Superior temporal gyrus (tissue), 1 donor: Measurements from ENCODE around the gene NUP85.
"Not testable (repeated sequence)": the region's sequence is repeated elsewhere in the genome, so short reads cannot be mapped to it uniquely, and the experiment has no call there.

Source experiments
- DNase-seq: peaks from one replicate; pipeline ENCODE4 v3.0.0-alpha.2; 2016; ENCODE audit errors: extremely low spot score

NUP85 gene

DNA sequence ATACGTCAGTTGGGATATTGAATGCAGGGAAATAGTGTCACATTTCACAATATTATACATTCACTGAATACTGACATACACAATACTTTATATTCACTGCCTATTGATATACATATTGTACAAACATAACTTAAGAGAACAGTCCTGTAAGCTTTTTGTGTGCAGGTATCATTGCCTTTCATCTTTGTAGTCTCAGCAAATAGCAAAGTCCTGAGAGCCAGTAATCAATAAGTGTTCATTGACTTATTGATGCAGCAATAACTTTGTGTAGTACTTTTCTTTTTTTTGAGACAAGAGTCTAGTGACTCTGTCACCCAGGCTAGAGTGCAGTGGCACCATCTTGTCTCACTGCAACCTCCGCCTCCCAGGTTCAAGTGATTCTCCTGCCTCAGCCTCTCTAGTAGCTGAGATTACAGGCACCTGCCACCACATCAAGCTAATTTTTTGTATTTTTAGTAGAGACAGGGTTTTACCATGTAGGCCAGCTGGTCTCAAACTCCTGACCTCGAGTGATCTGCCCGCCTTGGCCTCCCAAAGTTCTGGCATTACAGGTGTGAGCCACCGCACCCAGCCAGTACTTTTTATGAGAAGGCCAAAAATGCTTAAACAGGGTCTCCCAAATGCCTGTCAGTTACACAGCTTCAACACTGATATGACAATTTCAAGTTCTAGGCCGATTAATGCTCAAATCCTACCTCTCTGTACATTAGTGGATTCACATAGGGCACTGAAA is 5.4 kb upstream of the NUP85 start:
- DNase-seq, result no peak

DNA sequence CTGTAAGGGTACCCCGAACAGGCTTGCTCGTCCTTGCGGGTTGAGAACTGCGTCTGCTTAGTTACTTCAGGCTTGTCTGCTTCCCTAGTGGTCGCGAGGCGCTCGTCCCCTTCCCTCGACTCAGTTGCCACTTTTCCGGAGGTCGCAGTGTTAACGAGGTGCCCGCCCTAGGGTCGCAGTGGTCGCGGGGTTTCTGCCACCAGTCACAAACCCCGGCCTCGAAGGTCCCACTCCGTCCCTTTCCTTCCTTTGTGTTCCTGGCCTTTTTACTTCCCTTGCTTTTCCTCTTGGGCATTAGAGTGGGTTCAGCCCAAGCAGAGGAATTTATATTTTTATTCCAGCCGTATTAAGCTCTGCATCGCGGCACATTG is 299 bp downstream of the NUP85 start:
- no peak for DNase-seq

DNA sequence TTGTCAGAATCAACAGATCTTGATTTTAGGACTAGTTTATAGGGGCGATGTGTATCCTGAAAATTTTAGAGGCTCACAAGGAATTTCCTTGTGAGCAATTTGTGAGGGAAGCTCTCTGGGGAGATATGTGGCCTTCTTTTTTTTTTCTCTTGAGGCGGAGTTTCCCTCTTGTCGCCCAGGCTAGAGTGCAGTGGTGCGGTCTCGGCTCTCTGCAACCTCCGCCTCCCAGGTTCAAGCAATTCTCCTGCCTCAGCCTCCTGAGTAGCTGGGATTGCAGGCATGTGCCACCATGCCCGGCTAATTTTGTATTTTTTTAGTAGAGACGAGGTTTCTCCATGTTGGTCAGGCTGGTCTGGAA is 1.6 kb downstream of the NUP85 start:
- DNase-seq, result not testable (repeated sequence)

DNA sequence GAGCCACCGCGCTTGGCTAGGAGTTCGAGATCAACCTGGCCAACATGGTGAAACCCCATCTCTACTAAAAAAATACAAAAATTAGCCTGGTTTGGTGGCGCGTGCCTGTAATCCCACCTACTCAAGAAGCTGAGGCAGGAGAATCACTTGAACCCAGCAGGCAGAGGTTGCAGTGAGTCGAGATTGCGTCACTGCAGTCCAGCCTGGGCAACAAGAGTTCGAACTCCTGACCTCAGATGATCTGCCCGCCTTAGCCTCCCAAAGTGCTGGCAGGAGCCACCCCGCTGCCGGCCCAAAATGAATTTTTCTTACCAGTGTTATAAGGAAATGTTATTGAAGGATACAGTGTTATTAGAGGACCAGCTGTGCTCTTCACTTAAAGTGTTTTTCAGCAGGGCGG is 2.3 kb downstream of the NUP85 start:
- DNase-seq, result no peak

DNA sequence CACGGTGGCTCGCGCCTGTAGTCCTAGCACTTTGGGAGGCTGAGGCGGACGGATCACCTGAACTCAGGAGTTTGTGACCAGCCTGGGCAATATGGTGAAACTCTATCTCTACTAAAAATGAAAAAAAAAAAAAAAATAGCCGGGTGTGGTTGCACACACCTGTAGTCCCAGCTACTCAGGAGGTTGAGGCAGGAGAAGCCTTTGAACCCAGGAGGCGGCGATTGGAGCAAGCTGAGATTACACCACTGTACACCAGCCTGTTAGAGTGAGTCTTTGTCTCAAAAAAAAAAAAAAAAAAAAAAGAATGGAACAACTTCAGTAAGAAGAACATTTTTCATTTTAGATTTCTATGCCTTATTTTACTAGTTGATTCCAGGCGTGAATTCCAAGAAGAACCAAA is 2.7 kb downstream of the NUP85 start:
- DNase-seq, result no peak

DNA sequence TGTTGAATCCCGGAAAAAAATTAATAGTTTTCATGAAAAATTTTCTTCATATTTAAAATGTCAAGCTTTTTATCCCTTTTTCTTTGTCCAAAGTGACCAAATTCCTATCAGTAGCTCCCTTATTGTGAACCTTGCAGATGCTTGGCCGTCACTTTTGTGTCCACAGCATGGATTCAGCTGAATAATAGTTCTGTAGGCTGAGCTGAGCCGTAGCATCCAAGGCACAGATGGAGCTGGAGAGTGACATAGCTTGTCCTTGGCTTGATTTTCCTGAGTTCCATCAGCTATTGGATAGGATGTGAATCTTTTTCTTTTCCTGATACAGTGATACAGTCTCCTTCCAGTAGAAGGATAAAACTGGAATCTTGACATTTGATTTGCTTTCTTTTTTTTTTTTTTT is 3.6 kb downstream of the NUP85 start:
- no peak for DNase-seq

DNA sequence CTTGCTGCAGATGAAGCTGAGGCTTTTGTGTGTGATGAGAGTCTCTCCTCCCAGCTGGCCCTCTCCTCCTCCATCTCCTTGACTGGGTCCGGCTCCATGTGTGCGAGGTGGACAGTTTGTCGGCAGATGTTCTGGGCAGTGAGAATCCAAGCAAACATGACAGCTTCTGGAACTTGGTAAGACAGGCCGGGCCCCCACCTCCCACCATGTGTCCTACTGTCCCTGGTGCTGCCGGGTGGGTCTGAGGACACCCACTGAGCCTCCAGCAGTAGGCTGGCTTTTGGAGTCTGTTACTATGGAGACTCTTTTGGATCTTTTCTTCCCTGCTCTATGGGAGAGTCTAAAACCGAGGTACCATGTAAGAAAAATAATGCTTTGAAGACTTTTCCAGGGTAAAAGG is 12.7 kb downstream of the NUP85 start:
- DNase-seq, result no peak

DNA sequence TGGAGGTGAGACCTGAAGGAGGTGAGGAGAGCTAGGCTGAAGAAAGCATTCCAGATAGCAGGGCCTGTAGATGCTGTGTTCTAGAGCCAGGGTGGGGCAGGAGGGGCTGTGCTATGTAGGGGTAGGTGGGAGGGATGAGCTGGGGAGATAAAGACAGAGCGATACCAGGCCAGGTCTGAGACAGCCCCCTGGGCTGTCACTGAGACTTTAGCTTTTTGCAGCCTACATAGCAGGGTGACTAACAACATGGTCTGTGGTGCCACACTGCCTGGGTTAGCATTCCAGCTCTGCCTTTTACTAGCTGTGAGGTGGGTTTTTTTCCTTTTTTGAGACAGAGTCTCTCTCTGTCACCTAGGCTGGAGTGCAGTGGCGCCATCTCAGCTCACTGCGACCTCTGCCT is 14.3 kb downstream of the NUP85 start:
- no peak for DNase-seq

DNA sequence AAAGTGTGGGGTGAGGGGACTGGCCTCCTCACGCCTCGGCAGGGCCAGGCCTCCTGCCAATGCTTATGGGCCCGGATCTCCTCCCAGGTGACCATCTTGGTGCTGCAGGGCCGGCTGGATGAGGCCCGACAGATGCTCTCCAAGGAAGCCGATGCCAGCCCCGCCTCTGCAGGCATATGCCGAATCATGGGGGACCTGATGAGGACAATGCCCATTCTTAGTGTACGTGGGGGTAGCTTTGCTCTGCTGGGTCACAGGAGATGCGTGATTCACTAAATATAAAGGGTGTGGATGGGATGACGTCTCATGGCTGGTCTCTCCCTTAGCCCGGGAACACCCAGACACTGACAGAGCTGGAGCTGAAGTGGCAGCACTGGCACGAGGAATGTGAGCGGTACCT is 19.5 kb downstream of the NUP85 start:
- no peak for DNase-seq

DNA sequence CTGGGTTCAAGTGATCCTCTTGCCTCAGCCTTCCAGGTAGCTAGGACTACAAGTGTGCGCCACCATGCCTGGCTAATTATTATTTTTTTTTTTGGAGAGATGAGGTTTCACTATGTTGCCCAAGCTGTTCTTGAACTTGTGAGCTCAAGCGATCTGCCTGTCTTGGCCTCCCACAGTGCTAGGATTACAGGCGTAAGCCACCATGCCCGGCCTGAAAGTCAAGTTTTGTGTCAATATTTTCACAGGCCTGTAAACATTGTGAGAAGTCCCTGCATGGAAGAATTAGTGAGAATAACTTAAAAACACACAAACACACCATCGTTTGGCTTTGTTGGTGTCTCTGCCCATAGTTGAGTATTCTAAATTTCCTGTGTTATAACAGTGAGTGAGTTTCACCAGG is 22.2 kb downstream of the NUP85 start:
- no peak for DNase-seq

DNA sequence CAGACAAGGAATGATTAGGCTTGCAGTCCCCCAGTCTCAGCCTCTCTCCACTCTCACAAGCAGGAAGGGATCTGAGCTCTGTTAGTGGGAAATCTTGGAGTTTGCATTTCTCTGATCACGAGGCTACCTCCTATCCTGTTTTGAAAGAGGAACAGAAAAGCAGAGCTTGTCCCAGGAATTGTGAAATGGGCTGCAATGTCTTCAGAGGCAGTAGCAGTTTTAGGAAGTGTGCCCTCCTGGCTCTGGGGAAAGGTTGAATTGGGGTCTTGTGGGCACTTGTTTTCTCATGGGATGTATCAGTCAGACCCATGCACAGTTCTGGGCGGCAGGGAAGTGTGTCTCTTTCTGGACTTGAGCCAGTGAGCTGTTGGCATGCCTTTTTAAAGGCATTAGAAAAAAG is 22.8 kb downstream of the NUP85 start:
- peak; percentile 46 for DNase-seq

DNA sequence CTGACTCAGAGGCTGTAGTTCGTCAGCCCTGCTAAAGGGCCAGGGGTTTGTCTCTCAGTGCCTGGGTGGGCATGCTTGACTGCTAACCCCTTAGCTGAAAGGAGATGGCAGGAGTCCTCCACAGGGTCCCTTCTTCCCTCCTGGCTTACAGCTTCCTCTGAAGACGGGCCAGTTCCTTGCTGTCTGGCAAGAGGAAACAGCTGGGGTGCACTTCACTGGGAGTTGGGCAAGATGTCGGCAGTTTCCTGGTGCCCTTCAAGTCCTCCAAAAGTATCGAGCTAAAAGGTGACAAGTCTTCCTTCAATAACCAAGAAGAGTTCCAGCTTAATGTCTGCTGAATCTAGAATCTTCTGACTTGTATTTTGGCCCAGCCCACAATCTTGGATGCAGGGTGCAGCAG is 23.4 kb downstream of the NUP85 start:
- no peak for DNase-seq

DNA sequence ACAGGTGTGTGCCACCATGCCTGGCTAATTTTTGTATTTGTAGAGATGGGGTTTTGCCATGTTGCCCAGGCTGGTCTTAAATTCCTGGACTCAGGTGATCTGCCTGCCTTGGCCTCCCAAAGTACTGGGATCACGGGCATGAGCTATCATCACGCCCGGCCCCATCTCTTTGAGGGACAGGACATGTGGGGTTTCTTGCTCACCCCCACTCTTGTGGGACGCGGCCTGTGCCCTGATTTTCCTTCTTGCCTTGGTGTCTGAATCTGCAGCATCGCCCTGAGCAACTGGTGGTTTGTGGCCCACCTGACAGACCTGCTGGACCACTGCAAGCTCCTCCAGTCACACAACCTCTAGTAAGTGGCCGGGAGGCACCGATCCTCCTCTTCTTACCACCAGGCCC is 25.6 kb downstream of the NUP85 start:
- no peak for DNase-seq

DNA sequence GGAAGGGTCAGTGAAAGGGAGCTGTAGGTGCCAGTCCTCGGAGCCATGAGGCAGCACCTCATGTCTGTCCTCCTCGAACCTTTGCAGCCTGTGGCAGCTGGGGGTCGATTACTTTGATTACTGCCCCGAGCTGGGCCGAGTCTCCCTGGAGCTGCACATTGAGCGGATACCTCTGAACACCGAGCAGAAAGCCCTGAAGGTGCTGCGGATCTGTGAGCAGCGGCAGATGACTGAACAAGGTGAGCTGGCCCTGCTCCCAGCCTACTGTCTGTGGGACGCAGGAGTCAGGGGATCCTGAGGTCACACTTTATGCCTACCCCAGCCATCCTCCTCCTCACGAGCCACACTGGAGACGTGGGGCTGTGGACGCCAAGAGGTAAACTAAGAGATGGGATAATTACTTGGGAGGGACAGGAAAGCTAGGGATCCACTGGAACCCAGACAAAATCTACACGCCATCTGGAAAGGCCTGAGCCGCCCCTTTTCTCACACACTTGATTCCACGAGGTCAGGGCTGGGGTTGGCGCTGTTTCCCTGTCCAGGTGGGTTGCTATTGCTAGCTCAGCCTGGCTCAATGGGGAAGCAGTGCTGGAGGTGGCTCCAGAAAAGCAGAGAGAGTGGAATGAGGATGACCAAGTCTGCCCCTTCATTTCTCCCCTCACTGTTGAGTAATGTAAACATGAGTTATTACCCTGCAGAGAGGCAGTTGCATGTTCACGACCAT is 26.4 kb downstream of the NUP85 start:
- DNase-seq, result no peak

DNA sequence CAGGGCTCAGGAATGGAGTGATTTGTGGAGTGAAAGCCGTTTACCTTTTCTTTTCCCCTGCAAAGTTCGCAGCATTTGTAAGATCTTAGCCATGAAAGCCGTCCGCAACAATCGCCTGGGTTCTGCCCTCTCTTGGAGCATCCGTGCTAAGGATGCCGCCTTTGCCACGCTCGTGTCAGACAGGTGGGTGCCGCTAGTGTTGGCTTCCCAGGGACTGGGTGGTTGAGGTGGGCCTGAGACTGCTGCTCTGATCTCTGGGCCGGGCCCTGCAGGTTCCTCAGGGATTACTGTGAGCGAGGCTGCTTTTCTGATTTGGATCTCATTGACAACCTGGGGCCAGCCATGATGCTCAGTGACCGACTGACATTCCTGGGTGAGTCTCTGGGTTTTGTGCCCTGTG is 27.3 kb downstream of the NUP85 start:
- no peak for DNase-seq

DNA sequence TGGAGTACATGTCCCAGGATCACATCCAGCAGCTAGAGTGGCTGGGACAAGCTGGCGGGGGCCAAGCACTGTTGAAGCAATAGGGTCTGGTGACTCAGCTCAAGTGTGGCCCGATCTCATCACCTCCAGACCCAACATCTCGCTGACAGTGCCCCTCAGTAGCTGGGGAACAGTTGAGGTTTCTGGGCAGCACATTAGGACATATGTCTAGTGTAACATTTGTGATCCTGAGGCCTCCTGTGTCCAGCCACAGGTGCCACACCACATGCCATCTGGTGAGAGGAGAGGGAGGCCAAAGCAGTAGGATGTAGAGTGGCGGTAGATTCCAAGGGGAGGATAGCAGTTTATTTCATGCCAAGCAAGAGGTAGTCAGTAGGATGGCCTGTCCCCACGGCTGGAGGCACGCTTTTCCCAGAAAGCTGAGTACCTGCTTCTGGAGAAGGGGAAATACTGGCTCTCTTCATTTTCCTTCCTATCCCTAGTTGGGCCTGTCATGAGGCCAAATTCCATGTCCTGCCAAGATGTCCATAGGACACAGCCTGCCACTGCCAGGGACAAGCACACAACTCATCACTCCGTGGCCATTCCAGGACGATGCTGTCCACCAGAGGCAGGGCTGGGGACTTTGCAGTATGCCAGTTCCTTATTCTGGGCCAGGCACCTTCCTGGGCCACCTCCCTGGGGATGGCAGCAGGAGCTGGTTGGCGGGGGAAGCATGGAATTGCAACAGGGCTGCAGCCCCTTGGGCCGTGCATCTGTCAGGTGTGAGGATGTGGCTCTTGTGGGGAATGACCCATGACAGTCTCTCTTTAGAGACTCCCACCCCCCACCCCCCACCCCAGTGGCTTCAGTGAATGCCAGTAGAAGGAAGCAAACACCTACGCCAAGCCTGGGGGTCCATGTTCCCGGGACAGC is 31.9 kb downstream of the NUP85 start:
- no peak for DNase-seq

DNA sequence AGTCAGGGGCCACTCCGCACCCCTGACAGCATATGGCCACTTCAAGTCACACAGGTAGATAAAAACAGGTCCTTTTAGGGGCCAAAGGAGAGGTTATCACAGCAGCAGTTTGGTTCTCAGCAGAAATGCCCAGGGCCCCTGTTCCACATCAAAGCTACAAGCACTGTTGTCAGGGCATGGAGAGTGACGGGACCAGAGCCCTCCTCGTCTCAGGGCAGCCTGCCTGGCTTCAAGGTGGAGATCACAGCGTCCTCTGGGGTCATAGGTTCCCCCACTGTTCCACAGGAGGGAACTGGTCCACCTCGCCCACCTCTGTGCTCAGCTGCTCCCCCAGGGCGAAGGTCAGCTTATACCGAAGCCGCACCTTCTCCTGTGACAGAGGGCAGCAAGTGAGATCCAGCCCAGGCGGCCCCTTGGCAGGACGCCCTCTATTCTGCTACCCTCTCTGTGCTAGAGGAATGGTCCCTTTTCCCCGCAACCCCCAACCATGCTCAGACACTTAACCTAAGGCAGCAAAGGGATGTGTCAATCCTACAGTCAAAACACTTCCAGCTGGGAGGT is 32.6 kb downstream of the NUP85 start:
- DNase-seq, result no peak

DNA sequence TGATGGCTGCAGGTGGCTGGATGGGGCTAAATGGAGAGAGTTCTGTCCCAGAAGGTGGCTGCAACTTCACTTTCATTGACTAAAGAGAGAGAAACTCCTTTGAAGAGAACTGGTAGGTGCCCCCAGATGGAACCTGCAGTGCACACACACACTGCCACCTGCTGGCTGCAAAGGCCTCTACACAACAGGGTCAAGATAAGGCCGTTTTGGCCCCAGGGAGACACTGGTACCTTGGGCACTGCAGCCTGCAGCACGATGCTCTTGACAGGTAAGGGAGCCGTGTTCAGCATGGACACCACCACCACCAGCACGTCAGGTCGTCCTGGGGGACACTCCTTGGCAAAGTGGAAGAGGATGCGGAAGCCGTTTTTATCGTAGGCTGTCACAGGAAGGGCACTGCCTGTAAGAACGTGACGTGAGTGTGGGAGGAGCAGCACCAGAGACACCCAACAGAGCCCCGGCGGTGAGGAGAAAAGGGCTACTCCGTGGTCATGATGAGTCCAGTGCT is 33.3 kb downstream of the NUP85 start:
- DNase-seq, result peak; percentile 75

DNA sequence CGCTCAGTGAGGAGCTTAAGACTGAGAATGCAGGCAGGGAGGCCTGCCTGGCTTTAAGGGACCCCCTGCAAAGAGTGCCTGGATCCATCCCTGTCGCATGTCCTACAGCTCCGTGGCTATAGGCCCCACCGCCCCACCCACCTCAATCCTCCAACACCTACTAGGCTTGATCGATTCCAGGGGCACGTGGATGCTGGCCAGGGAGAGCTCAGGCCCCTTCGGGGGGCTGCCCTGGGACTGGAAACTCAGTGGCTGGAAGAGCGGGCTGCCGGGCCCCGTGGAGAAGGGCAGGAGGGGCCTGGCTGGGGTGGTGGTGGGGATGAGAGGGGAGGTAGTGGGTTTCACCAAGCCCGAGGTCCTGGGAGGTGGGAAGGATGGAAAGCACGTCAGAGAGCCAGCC is 33.7 kb downstream of the NUP85 start:
- no peak for DNase-seq

DNA sequence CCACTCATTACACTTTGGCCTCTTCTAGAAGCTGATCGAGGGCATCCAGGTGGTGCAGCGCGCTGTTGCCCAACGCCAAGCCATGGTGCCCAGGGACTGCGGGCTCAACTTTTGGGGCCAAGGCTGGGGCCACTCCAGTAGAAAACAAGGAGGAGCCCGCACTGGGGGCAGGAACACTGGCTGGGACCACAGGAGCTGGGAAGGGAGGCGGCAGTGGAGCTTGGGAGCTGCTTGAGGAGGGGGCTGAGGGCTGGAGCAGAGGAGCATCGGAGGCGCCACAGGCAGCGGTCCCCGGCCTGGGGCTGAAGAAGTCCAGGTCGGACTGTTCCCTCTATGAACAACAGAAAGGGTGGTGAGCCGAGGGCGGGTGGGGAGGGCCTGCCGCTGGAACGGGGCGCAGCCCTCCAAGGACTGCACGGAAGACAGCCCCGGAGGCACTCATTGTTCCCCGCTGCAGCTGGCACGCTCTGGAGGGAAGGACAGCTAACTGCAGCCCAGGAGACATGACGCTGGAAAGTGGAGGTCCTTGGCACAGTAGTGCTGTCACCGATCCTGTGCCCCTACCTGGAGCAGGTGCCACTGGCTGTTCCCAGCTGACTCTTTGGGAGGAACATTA is 34.4 kb downstream of the NUP85 start:
- no peak for DNase-seq

DNA sequence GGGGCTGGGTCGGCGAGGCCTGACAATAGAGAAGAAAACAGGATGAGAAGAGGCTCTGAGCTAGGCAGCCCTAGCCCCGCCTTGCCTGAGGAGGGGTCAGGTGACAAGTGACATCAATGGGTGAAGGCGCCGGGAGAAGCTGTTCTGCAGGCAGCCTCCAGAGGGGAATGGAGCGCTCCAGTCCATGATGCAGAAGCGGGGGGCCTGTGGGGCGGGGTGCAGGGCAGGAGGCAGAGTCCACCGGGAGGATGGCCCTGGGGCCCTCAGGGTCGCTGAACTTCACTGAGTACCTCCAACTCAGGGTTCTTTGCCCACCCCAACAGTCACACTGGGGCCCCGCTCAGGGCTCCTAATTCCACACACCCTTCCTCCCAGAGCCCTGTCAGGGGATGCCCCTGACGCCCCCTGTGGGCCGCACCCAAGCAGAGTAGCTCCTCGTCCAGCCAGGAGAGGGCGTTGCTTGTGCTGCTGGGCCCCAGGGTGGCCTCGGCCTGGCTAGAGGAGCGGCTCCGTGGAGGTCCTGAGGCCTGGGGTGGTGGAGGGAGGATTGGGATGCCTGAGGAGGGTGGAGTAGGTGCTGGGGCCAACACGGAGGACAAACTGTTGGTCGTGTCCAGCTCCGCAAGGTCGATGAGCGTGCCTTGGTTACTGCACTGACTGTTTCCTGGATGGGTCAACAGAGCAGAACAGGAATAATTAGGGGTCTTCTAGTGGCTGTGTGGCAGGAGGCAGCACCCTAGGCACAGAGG is 35.1 kb downstream of the NUP85 start:
- peak; percentile 49 for DNase-seq
